ENCODE data around the gene RASA3. TPM values are rescaled to one million over a fixed set of nuclear protein-coding genes. Genes with fewer than 3 reads are reported as not detected.

The RASA3 gene
- total RNA-seq, 2 experiments from 2014 or later = 3.6 to 17.9 TPM

- Histone ChIP-seq H3K9me2 (ENCODE audit: insufficient read depth, low read length) (no peaks in the 10 kb centered on the region), H3K4me1 (ENCODE audit: insufficient read depth, low read length, poor library complexity, severe bottlenecking) (peaks cover 6% of the 10 kb centered on the region), H3K9me3 (ENCODE audit: low read length) (no peaks in the 10 kb centered on the region), H3K4me2 (ENCODE audit: low read length) (no peak overlapping the region), H3K4me3 (ENCODE audit: low read depth, low read length, poor library complexity, severe bottlenecking) (no peak overlapping the region), H3K79me2 (ENCODE audit: insufficient read depth, low read depth, low read length) (no peaks in the 10 kb centered on the region), H3K27ac (ENCODE audit: low read depth, low read length, poor library complexity, severe bottlenecking) (no peak overlapping the region), H2AFZ (ENCODE audit: low read length) (no peak overlapping the region), H4K20me1 (ENCODE audit: insufficient read depth, low read length) (no peaks in the 10 kb centered on the region), H3K36me3 (ENCODE audit: insufficient read depth, low read length) (no peaks in the 10 kb centered on the region)
- BruUV-seq (replicated peaks) = no TSS peak
- no peak for DNase-seq (ENCODE audit: low spot score)
- intact Hi-C loops (cut with micrococcal nuclease; ENCODE audit: unreplicated experiment) = no loop called here
- CTCF ChIA-PET (ENCODE audit: unreplicated experiment) = no interaction called here
- TF ChIP-seq, protein P1, sequence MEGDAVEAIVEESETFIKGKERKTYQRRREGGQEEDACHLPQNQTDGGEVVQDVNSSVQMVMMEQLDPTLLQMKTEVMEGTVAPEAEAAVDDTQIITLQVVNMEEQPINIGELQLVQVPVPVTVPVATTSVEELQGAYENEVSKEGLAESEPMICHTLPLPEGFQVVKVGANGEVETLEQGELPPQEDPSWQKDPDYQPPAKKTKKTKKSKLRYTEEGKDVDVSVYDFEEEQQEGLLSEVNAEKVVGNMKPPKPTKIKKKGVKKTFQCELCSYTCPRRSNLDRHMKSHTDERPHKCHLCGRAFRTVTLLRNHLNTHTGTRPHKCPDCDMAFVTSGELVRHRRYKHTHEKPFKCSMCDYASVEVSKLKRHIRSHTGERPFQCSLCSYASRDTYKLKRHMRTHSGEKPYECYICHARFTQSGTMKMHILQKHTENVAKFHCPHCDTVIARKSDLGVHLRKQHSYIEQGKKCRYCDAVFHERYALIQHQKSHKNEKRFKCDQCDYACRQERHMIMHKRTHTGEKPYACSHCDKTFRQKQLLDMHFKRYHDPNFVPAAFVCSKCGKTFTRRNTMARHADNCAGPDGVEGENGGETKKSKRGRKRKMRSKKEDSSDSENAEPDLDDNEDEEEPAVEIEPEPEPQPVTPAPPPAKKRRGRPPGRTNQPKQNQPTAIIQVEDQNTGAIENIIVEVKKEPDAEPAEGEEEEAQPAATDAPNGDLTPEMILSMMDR (conservative IDR thresholded peaks at IDR 0.05; ENCODE audit: low read length) = no peak
- no peak for TF ChIP-seq EZH2phosphoT487 (IDR thresholded peaks at IDR 0.05; ENCODE audit: borderline replicate concordance, low read depth, low read length)
- POLR2A ChIA-PET = interaction anchor here (0.5 kb wide), 1 partner anchor 228 kb away, joined by 5 read pairs; no protein-coding TSS in a partner anchor
These were observed 94.2 kb downstream of the RASA3 start for GRCh38 chr13:114038211-114038613.

GRCh38 chr13:114037674-114038073, 94.7 kb downstream of the RASA3 start:
- CTCF ChIA-PET (ENCODE audit: unreplicated experiment) = interaction anchor here (0.5 kb wide), 1 partner anchor 75 kb away, joined by 15 read pairs; no protein-coding TSS in a partner anchor
- no peak for DNase-seq (ENCODE audit: low spot score)
- Histone ChIP-seq H3K27ac (ENCODE audit: low read depth, low read length, poor library complexity, severe bottlenecking) (no peak overlapping the region), H3K79me2 (ENCODE audit: insufficient read depth, low read depth, low read length) (no peaks in the 10 kb centered on the region), H3K4me1 (ENCODE audit: insufficient read depth, low read length, poor library complexity, severe bottlenecking) (peaks cover under 1% of the 10 kb centered on the region), H3K4me2 (ENCODE audit: low read length) (no peak overlapping the region), H4K20me1 (ENCODE audit: insufficient read depth, low read length) (no peaks in the 10 kb centered on the region), H3K36me3 (ENCODE audit: insufficient read depth, low read length) (no peaks in the 10 kb centered on the region), H3K4me3 (ENCODE audit: low read depth, low read length, poor library complexity, severe bottlenecking) (no peak overlapping the region), H2AFZ (ENCODE audit: low read length) (no peak overlapping the region), H3K9me3 (ENCODE audit: low read length) (no peaks in the 10 kb centered on the region), H3K9me2 (ENCODE audit: insufficient read depth, low read length) (no peaks in the 10 kb centered on the region)
- no TSS peak for BruUV-seq (replicated peaks)
- intact Hi-C loops (cut with micrococcal nuclease; ENCODE audit: unreplicated experiment) = no loop called here
- TF ChIP-seq, protein P1 (conservative IDR thresholded peaks at IDR 0.05; ENCODE audit: low read length) = no peak
- TF ChIP-seq EZH2phosphoT487 (IDR thresholded peaks at IDR 0.05; ENCODE audit: borderline replicate concordance, low read depth, low read length) = no peak
- POLR2A ChIA-PET = interaction anchor here (0.5 kb wide), 1 partner anchor 229 kb away, joined by 5 read pairs; no protein-coding TSS in a partner anchor

DNA sequence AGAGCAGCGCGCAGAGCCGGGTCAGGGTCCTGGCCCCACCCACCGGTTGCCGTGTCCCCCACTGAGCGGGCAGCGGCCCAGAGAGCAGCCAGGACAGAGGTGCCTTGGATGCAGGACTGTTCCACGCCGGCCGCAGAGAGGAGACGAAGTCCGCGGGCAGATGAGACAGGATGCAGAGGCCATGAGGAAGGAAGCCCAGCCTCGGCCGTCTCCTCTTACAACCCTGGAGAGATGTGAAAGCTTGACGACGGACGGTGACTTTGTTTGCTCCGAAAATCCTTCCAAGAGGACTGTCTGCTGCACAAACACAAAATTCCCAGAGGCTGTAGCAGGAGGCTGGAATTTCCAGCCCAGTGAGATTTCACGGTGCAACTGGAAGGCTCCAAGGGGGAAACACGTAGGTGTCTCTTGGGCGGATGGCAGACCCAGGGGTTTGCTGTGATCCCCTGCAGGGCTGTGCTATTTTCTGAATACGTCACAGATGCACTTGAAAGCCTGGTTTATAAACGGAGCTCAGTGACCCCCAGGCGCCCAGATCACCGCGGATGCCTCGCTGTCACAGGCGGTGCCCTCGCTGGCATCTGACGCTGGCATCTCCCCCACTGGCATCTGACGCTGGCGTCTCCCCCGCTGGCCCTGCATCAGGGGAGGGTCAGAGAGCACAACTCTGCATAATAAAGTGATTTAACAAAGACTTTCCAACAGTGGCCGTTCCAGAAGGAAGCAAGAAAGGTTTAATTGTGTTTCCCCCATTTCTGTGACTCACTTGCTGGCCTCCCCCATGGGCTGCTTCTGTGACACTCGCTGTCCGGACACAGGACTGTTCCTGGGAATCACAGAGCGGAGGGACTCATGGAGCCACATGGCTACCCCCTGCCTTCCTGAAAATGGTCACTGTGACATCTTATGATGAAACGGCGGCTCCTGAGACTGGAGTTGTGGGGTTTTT, 96.6 kb downstream of the RASA3 start:
- BruUV-seq (replicated peaks) = no TSS peak
- no peaks in the 10 kb centered on the region for H3K79me2 ChIP-seq (ENCODE audit: insufficient read depth, low read depth, low read length)
- CTCF ChIA-PET (ENCODE audit: unreplicated experiment) = no interaction called here
- no peak overlapping the region for H3K4me3 ChIP-seq (ENCODE audit: low read depth, low read length, poor library complexity, severe bottlenecking)
- no peak for DNase-seq (ENCODE audit: low spot score)
- no peaks in the 10 kb centered on the region for H3K36me3 ChIP-seq (ENCODE audit: insufficient read depth, low read length)
- no peaks in the 10 kb centered on the region for H4K20me1 ChIP-seq (ENCODE audit: insufficient read depth, low read length)
- POLR2A ChIA-PET = no interaction called here
- intact Hi-C loops (cut with micrococcal nuclease; ENCODE audit: unreplicated experiment) = no loop called here
- no peaks in the 10 kb centered on the region for H3K9me2 ChIP-seq (ENCODE audit: insufficient read depth, low read length)
- H3K9me3 ChIP-seq (ENCODE audit: low read length) = no peaks in the 10 kb centered on the region
- no peak overlapping the region for H3K27ac ChIP-seq (ENCODE audit: low read depth, low read length, poor library complexity, severe bottlenecking)
- H3K4me2 ChIP-seq (ENCODE audit: low read length) = no peak overlapping the region
- no peaks in the 10 kb centered on the region for H3K4me1 ChIP-seq (ENCODE audit: insufficient read depth, low read length, poor library complexity, severe bottlenecking)
- TF ChIP-seq, protein P1 (conservative IDR thresholded peaks at IDR 0.05; ENCODE audit: low read length) = no peak
- TF ChIP-seq EZH2phosphoT487 (IDR thresholded peaks at IDR 0.05; ENCODE audit: borderline replicate concordance, low read depth, low read length) = no peak
- no peak overlapping the region for H2AFZ ChIP-seq (ENCODE audit: low read length)
